Activated T-helper 1 cell treated with anti-CD3 and anti-CD28 coated beads, Interleukin-12 subunit alpha, Interleukin-12 subunit beta, Interleukin-2, Interleukin-4 antibody, amounts not matched to agents 30 ng/mL and 10 ng/mL and 1 ng/mL, durations not matched to agents 14 hours and 24 hours and 36 hours (primary cell): Measurements from ENCODE around the gene PRDM11. TPM values are rescaled to one million over a fixed set of nuclear protein-coding genes. Genes with fewer than 3 reads are reported as not detected.

Experiments used
- DNase-seq: peaks from one replicate; pipeline ENCODE4 v3.0.0; 2021; ENCODE audit warnings: low spot score
- H3K27ac Mint-ChIP-seq: one replicate; pipeline ENCODE4 v1.8.0; 2021; ENCODE audit warnings: mild to moderate bottlenecking, mixed read lengths
- H3K27me3 Mint-ChIP-seq: one replicate; pipeline ENCODE4 v1.8.0; 2022; ENCODE audit warnings: mild to moderate bottlenecking, moderate library complexity, mixed read lengths; ENCODE audit not compliant: insufficient read depth
- H3K36me3 Mint-ChIP-seq: one replicate; pipeline ENCODE4 v1.8.0; 2021; ENCODE audit warnings: low read depth, mixed read lengths
- H3K4me1 Mint-ChIP-seq: one replicate; pipeline ENCODE4 v1.8.0; 2021; ENCODE audit warnings: low read depth, mixed read lengths
- H3K4me3 Mint-ChIP-seq: one replicate; pipeline ENCODE4 v1.8.0; 2021; ENCODE audit warnings: mild to moderate bottlenecking, moderate library complexity, mixed read lengths
- H3K9me3 Mint-ChIP-seq: one replicate; pipeline ENCODE4 v1.8.0; 2021; ENCODE audit warnings: mixed read lengths
- intact Hi-C: fragments of 100-400 bp; cut with micrococcal nuclease; formaldehyde crosslinking; loops from one replicate; pipeline ENCODE4 v1.15.1; 2024
- total RNA-seq: library from RNA; stranded (reverse); gene quantifications from 2 replicates; pipeline ENCODE4 v1.2.3, GENCODE V29; 2022

The PRDM11 gene
- total RNA-seq, 1 donor from 2014 or later, result 2.2 TPM

GRCh38 chr11:45165386-45165785, 18.9 kb downstream of the PRDM11 start:
- no peaks in the 10 kb centered on the region for H3K9me3 Mint-ChIP-seq
- DNase-seq, result no peak
- H3K4me3 Mint-ChIP-seq, result no peak overlapping the region
- intact Hi-C loops, result no loop called here
- H3K27me3 Mint-ChIP-seq, result peaks cover 4% of the 10 kb centered on the region
- H3K4me1 Mint-ChIP-seq, result no peaks in the 10 kb centered on the region
- no peaks in the 10 kb centered on the region for H3K36me3 Mint-ChIP-seq
- no peak overlapping the region for H3K27ac Mint-ChIP-seq

- DNase-seq, result no peak
- Mint-ChIP-seq H3K9me3 (no peaks in the 10 kb centered on the region), H3K4me1 (no peaks in the 10 kb centered on the region), H3K4me3 (no peak overlapping the region), H3K27ac (no peak overlapping the region), H3K36me3 (no peaks in the 10 kb centered on the region), H3K27me3 (peaks cover 8% of the 10 kb centered on the region)
- intact Hi-C loops, result no loop called here
Observed at GRCh38 chr11:45165806-45166603, 19.6 kb downstream of the PRDM11 start.

- Mint-ChIP-seq H3K27ac (no peak overlapping the region), H3K4me1 (no peaks in the 10 kb centered on the region), H3K4me3 (no peak overlapping the region), H3K9me3 (no peaks in the 10 kb centered on the region), H3K36me3 (no peaks in the 10 kb centered on the region), H3K27me3 (peaks cover 8% of the 10 kb centered on the region)
- DNase-seq, result no peak
- intact Hi-C loops, result no loop called here
Observed at GRCh38 chr11:45166604-45166897, 20.1 kb downstream of the PRDM11 start.

GRCh38 chr11:45167283-45167682, 20.8 kb downstream of the PRDM11 start:
- peaks cover 8% of the 10 kb centered on the region for H3K27me3 Mint-ChIP-seq
- H3K4me3 Mint-ChIP-seq, result no peak overlapping the region
- no peak overlapping the region for H3K27ac Mint-ChIP-seq
- no peaks in the 10 kb centered on the region for H3K36me3 Mint-ChIP-seq
- no peak for DNase-seq
- intact Hi-C loops, result no loop called here
- H3K9me3 Mint-ChIP-seq, result no peaks in the 10 kb centered on the region
- H3K4me1 Mint-ChIP-seq, result no peaks in the 10 kb centered on the region

GRCh38 chr11:45168366-45169130, 22.1 kb downstream of the PRDM11 start:
- intact Hi-C loops, result no loop called here
- Mint-ChIP-seq H3K36me3 (no peaks in the 10 kb centered on the region), H3K27ac (no peak overlapping the region), H3K4me3 (no peak overlapping the region), H3K27me3 (peaks cover 8% of the 10 kb centered on the region), H3K4me1 (no peaks in the 10 kb centered on the region), H3K9me3 (no peaks in the 10 kb centered on the region)
- DNase-seq, result no peak

GRCh38 chr11:45169310-45170072, 23.1 kb downstream of the PRDM11 start:
- Mint-ChIP-seq H3K27me3 (peaks cover 11% of the 10 kb centered on the region), H3K4me1 (no peaks in the 10 kb centered on the region), H3K9me3 (no peaks in the 10 kb centered on the region), H3K36me3 (no peaks in the 10 kb centered on the region), H3K4me3 (no peak overlapping the region), H3K27ac (no peak overlapping the region)
- no peak for DNase-seq
- intact Hi-C loops, result no loop called here

- Mint-ChIP-seq H3K27me3 (peaks cover 19% of the 10 kb centered on the region), H3K4me1 (no peaks in the 10 kb centered on the region), H3K27ac (no peak overlapping the region), H3K4me3 (no peak overlapping the region), H3K9me3 (no peaks in the 10 kb centered on the region), H3K36me3 (no peaks in the 10 kb centered on the region)
- intact Hi-C loops, result no loop called here
- no peak for DNase-seq
Observed at GRCh38 chr11:45170484-45170883, 24.0 kb downstream of the PRDM11 start.

GRCh38 chr11:45171550-45171949, 25.1 kb downstream of the PRDM11 start:
- H3K9me3 Mint-ChIP-seq, result no peaks in the 10 kb centered on the region
- H3K27ac Mint-ChIP-seq, result no peak overlapping the region
- H3K4me3 Mint-ChIP-seq, result no peak overlapping the region
- H3K27me3 Mint-ChIP-seq, result peaks cover 19% of the 10 kb centered on the region
- intact Hi-C loops, result no loop called here
- no peak for DNase-seq
- H3K4me1 Mint-ChIP-seq, result no peaks in the 10 kb centered on the region
- no peaks in the 10 kb centered on the region for H3K36me3 Mint-ChIP-seq

GRCh38 chr11:45173064-45173463, 26.6 kb downstream of the PRDM11 start:
- no peaks in the 10 kb centered on the region for H3K9me3 Mint-ChIP-seq
- no peaks in the 10 kb centered on the region for H3K36me3 Mint-ChIP-seq
- H3K27me3 Mint-ChIP-seq, result peaks cover 20% of the 10 kb centered on the region
- H3K4me3 Mint-ChIP-seq, result no peak overlapping the region
- DNase-seq, result no peak
- H3K27ac Mint-ChIP-seq, result no peak overlapping the region
- intact Hi-C loops, result no loop called here
- no peaks in the 10 kb centered on the region for H3K4me1 Mint-ChIP-seq

- no peaks in the 10 kb centered on the region for H3K9me3 Mint-ChIP-seq
- H3K27ac Mint-ChIP-seq, result no peak overlapping the region
- H3K36me3 Mint-ChIP-seq, result no peaks in the 10 kb centered on the region
- H3K4me3 Mint-ChIP-seq, result no peak overlapping the region
- DNase-seq, result no peak
- intact Hi-C loops, result no loop called here
- peaks cover 30% of the 10 kb centered on the region for H3K27me3 Mint-ChIP-seq
- H3K4me1 Mint-ChIP-seq, result no peaks in the 10 kb centered on the region
Observed at GRCh38 chr11:45174168-45174835, 27.9 kb downstream of the PRDM11 start.

GRCh38 chr11:45174963-45175362, 28.5 kb downstream of the PRDM11 start:
- Mint-ChIP-seq H3K4me1 (no peaks in the 10 kb centered on the region), H3K9me3 (no peaks in the 10 kb centered on the region), H3K27me3 (peaks cover 35% of the 10 kb centered on the region), H3K27ac (no peak overlapping the region), H3K36me3 (no peaks in the 10 kb centered on the region), H3K4me3 (no peak overlapping the region)
- DNase-seq, result no peak
- intact Hi-C loops, result no loop called here

- Mint-ChIP-seq H3K9me3 (no peaks in the 10 kb centered on the region), H3K36me3 (no peaks in the 10 kb centered on the region), H3K27ac (no peak overlapping the region), H3K4me3 (no peak overlapping the region), H3K27me3 (peaks cover 35% of the 10 kb centered on the region), H3K4me1 (no peaks in the 10 kb centered on the region)
- intact Hi-C loops, result no loop called here
- no peak for DNase-seq
Observed at GRCh38 chr11:45176996-45177395, 30.6 kb downstream of the PRDM11 start.
